Right atrium auricular region (tissue), 2 donors: ENCODE results near the gene RTP2. TPM values are rescaled to one million over a fixed set of nuclear protein-coding genes. Genes with fewer than 3 reads are reported as not detected.
"Not testable (repeated sequence)": the region's sequence is repeated elsewhere in the genome, so short reads cannot be mapped to it uniquely, and the experiment has no call there.

Experiments used
- DNase-seq: peaks from one replicate; pipeline ENCODE4 v3.0.0-alpha.2; 2019; ENCODE audit warnings: low spot score
- H3K27ac ChIP-seq, 2 donors: fragments of 200-600 bp; sonication (generic); 1 replicate in 1 of 2; 2 replicates in 1 of 2; pipeline ENCODE4 v1.5.1; 2016 to 2019
- H3K27me3 ChIP-seq, 2 donors: fragments of 200-600 bp; sonication (generic); one replicate each; pipeline versions ENCODE4 v1.5.1 to v1.6.0; 2017 to 2019
- H3K36me3 ChIP-seq: fragments of 200-600 bp; sonication (generic); one replicate; pipeline ENCODE4 v1.5.1; 2016
- H3K4me1 ChIP-seq, 2 donors: fragments of 200-600 bp; sonication (generic); one replicate each; pipeline versions ENCODE4 v1.5.1 to v1.6.0; 2017 to 2019
- H3K4me3 ChIP-seq, 2 donors: fragments of 200-600 bp; sonication (generic); 1 replicate in 1 of 2; 2 replicates in 1 of 2; pipeline ENCODE4 v1.5.1; 2017 to 2019; ENCODE audit warnings: mild to moderate bottlenecking in 1 of 2, moderate library complexity in 1 of 2
- H3K9me3 ChIP-seq, 2 donors: fragments of 200-600 bp; sonication (generic); one replicate each; pipeline ENCODE4 v1.5.1; 2019
- CTCF ChIP-seq, 2 donors: fragments of 200-600 bp; sonication (generic); IDR thresholded peaks; one replicate each; pipeline ENCODE4 v1.5.1; 2019; ENCODE audit warnings: antibody characterized with exemption in 2 of 2
- total RNA-seq, 2 donors: library from RNA; depleted of rRNA; stranded (reverse); fragments of >200 nt; gene quantifications; one replicate each; pipeline ENCODE4 v1.1.0, GENCODE V29; 2016

Gene RTP2
- total RNA-seq, 2 donors from 2014 or later: not detected

- no peak for DNase-seq
- no peak for TF ChIP-seq CTCF (IDR thresholded peaks at IDR 0.05)
- Histone ChIP-seq H3K4me3 (no peak overlapping the region), H3K27me3 (no peaks in the 10 kb centered on the region), H3K27ac (no peak overlapping the region), H3K36me3 (no peaks in the 10 kb centered on the region), H3K4me1 (peaks cover 0 to 1% of the 10 kb centered on the region in 2 donors), H3K9me3 (peaks cover 3 to 17% of the 10 kb centered on the region in 2 donors)
These were observed 17.9 kb downstream of the RTP2 start for GRCh38 chr3:187684444-187684843.

GRCh38 chr3:187681756-187682155, 20.6 kb downstream of the RTP2 start:
- H3K9me3 ChIP-seq: peaks cover 3 to 17% of the 10 kb centered on the region in 2 donors
- not testable (repeated sequence) for H3K4me3 ChIP-seq, H3K27ac ChIP-seq, H3K27me3 ChIP-seq, H3K36me3 ChIP-seq, DNase-seq, H3K4me1 ChIP-seq

- peaks cover 0 to under 1% of the 10 kb centered on the region in 2 donors for H3K9me3 ChIP-seq
- peak; percentile 80 for DNase-seq
- H3K4me3 ChIP-seq: no peak overlapping the region
- H3K36me3 ChIP-seq: no peaks in the 10 kb centered on the region
- H3K4me1 ChIP-seq: peaks cover 0 to 9% of the 10 kb centered on the region in 2 donors
- H3K27me3 ChIP-seq: no peaks in the 10 kb centered on the region
- TF ChIP-seq CTCF (IDR thresholded peaks at IDR 0.05): peak; percentile 87 to 94
- H3K27ac ChIP-seq: no peak overlapping the region
These were observed 22.5 kb downstream of the RTP2 start for GRCh38 chr3:187679638-187680396.

GRCh38 chr3:187678726-187679268, 23.6 kb downstream of the RTP2 start:
- peak in 1 of 2 donors; percentile 67 for TF ChIP-seq CTCF (IDR thresholded peaks at IDR 0.05)
- Histone ChIP-seq H3K27ac (no peak overlapping the region), H3K27me3 (no peaks in the 10 kb centered on the region), H3K4me3 (no peak overlapping the region), H3K4me1 (peaks cover 0 to 9% of the 10 kb centered on the region in 2 donors), H3K36me3 (no peaks in the 10 kb centered on the region), H3K9me3 (no peaks in the 10 kb centered on the region)
- DNase-seq: no peak

- H3K9me3 ChIP-seq: no peaks in the 10 kb centered on the region
- DNase-seq: no peak
- no peak for TF ChIP-seq CTCF (IDR thresholded peaks at IDR 0.05)
- H3K4me3 ChIP-seq: no peak overlapping the region
- H3K27ac ChIP-seq: no peak overlapping the region
- peaks cover 0 to 9% of the 10 kb centered on the region in 2 donors for H3K4me1 ChIP-seq
- H3K27me3 ChIP-seq: no peaks in the 10 kb centered on the region
- no peaks in the 10 kb centered on the region for H3K36me3 ChIP-seq
These were observed 24.8 kb downstream of the RTP2 start for GRCh38 chr3:187677604-187678003.

GRCh38 chr3:187673012-187673411, 29.3 kb downstream of the RTP2 start:
- no peak for DNase-seq
- Histone ChIP-seq H3K27ac (no peak overlapping the region), H3K4me1 (no peaks in the 10 kb centered on the region), H3K9me3 (no peaks in the 10 kb centered on the region), H3K27me3 (peaks cover 0 to 5% of the 10 kb centered on the region in 2 donors), H3K4me3 (no peak overlapping the region), H3K36me3 (no peaks in the 10 kb centered on the region)
- no peak for TF ChIP-seq CTCF (IDR thresholded peaks at IDR 0.05)
